ENCODE data around the gene PDZRN3.
A peak's percentile ranks its signal among the peaks of the same experiment; 100 is the strongest.

PDZRN3 gene

GRCh38 chr3:73552700-73553099 lies 72.0 kb downstream of the PDZRN3 start:
- peak; percentile 61 for DNase-seq

- DNase-seq, result no peak
These were observed 74.7 kb downstream of the PDZRN3 start for GRCh38 chr3:73550032-73550431.

- no peak for DNase-seq
These were observed 75.6 kb downstream of the PDZRN3 start for GRCh38 chr3:73549051-73549600.

- no peak for DNase-seq
These were observed 76.3 kb downstream of the PDZRN3 start for GRCh38 chr3:73548436-73548835.

GRCh38 chr3:73547427-73548248 lies 77.1 kb downstream of the PDZRN3 start:
- peak; percentile 97 for DNase-seq

- peak; percentile 98 for DNase-seq
These were observed 77.8 kb downstream of the PDZRN3 start for GRCh38 chr3:73546961-73547360.

- no peak for DNase-seq
These were observed 81.3 kb downstream of the PDZRN3 start for GRCh38 chr3:73543412-73543811.

GRCh38 chr3:73542136-73542535 lies 82.6 kb downstream of the PDZRN3 start:
- no peak for DNase-seq

- DNase-seq, result peak; percentile 64
These were observed 83.6 kb downstream of the PDZRN3 start for GRCh38 chr3:73540969-73541740.

GRCh38 chr3:73538486-73538885 lies 86.3 kb downstream of the PDZRN3 start:
- DNase-seq, result peak; percentile 58

GRCh38 chr3:73536952-73537351 lies 87.8 kb downstream of the PDZRN3 start:
- no peak for DNase-seq

- peak; percentile 22 for DNase-seq
These were observed 88.3 kb downstream of the PDZRN3 start for GRCh38 chr3:73536336-73536895.

GRCh38 chr3:73535931-73536330 lies 88.8 kb downstream of the PDZRN3 start:
- no peak for DNase-seq

- no peak for DNase-seq
These were observed 89.6 kb downstream of the PDZRN3 start for GRCh38 chr3:73535137-73535536.

- peak; percentile 96 for DNase-seq
These were observed 94.7 kb downstream of the PDZRN3 start for GRCh38 chr3:73530022-73530396.

- DNase-seq, result no peak
These were observed 95.3 kb downstream of the PDZRN3 start for GRCh38 chr3:73529308-73530021.

GRCh38 chr3:73525591-73525990 lies 99.2 kb downstream of the PDZRN3 start:
- no peak for DNase-seq

GRCh38 chr3:73523661-73524060 lies 101.1 kb downstream of the PDZRN3 start:
- no peak for DNase-seq

GRCh38 chr3:73521734-73522336 lies 102.9 kb downstream of the PDZRN3 start:
- DNase-seq, result peak; percentile 47

GRCh38 chr3:73520931-73521461 lies 103.7 kb downstream of the PDZRN3 start:
- DNase-seq, result peak; percentile 68

GRCh38 chr3:73516631-73517030 lies 108.1 kb downstream of the PDZRN3 start:
- no peak for DNase-seq

- DNase-seq, result no peak
These were observed 111.5 kb downstream of the PDZRN3 start for GRCh38 chr3:73513260-73513659.

Measured in fibroblast of skin of right quadriceps (primary cell).